Small intestine (tissue), 7 donors: ENCODE results near the gene NR2F1-AS1. TPM values are rescaled to one million over a fixed set of nuclear protein-coding genes. Genes with fewer than 3 reads are reported as not detected.

Experiments
- DNase-seq, 2 donors: peaks; one replicate each; pipeline versions ENCODE4 v3.0.0 to v3.0.0-alpha.2; 2013
- FAIRE-seq: peaks from 2 replicates; lab custom pipeline; 2012; peaks lifted over from hg19 to GRCh38; lab: Jason Lieb, UNC
- H3K27ac ChIP-seq, 3 donors: one replicate each; pipeline ENCODE4 v1.5.1; 2013; ENCODE audit warnings: low read length in 2 of 3, mild to moderate bottlenecking in 2 of 3, control low read depth in 1 of 3, inconsistent platforms in 1 of 3, low read depth in 1 of 3, moderate library complexity in 1 of 3
- H3K27me3 ChIP-seq, 3 donors: one replicate each; pipeline ENCODE4 v1.6.1; 2013; ENCODE audit warnings: low read length in 3 of 3, inconsistent platforms in 1 of 3; ENCODE audit not compliant: control insufficient read depth in 3 of 3, insufficient read depth in 3 of 3
- H3K36me3 ChIP-seq, 3 donors: one replicate each; pipeline ENCODE4 v1.6.1; 2013; ENCODE audit warnings: low read length in 3 of 3, inconsistent platforms in 1 of 3, low read depth in 1 of 3, mild to moderate bottlenecking in 1 of 3, moderate library complexity in 1 of 3; ENCODE audit not compliant: control insufficient read depth in 3 of 3, insufficient read depth in 2 of 3
- H3K4me1 ChIP-seq, 3 donors: one replicate each; pipeline ENCODE4 v1.6.1; 2013; ENCODE audit warnings: low read length in 2 of 3, inconsistent platforms in 1 of 3, low read depth in 1 of 3, mild to moderate bottlenecking in 1 of 3, moderate library complexity in 1 of 3; ENCODE audit not compliant: control insufficient read depth in 3 of 3, insufficient read depth in 2 of 3
- H3K4me3 ChIP-seq, 3 donors: one replicate each; pipeline ENCODE4 v1.5.1; 2013; ENCODE audit warnings: low read length in 3 of 3, control low read depth in 1 of 3, inconsistent platforms in 1 of 3, low read depth in 1 of 3, mild to moderate bottlenecking in 1 of 3, moderate library complexity in 1 of 3
- H3K9me3 ChIP-seq, 2 donors: one replicate each; pipeline ENCODE4 v1.6.1; 2013; ENCODE audit warnings: low read depth in 1 of 2, low read length in 1 of 2; ENCODE audit not compliant: control insufficient read depth in 2 of 2, insufficient read depth in 1 of 2
- WGBS, 3 donors: extraction: QIAGEN DNeasy Blood & Tissue Kit; methylation state at CpG; one replicate each; pipeline ENCODE4 v1.1.7; 2013; 5-methylcytosine and 5-hydroxymethylcytosine counted together
- polyA plus RNA-seq, 4 donors: library from polyadenylated mRNA; stranded (reverse) in 3 of 4; unstranded in 1 of 4; fragments of 200-250 nt in 3 of 4; fragments of 120-200 nt in 1 of 4; gene quantifications; one replicate each; pipeline versions ENCODE4 v1.2.1 to v1.2.3, GENCODE V29; 2013
- donor health status: healthy with polysubstance abuse.
- donor health status: control.
- donor health status: control.
- donor health status: Bipolar disorder and iron deficiency.
- donor health status: healthy.

NR2F1-AS1 gene
- polyA plus RNA-seq, 4 donors, result 0.89 to 7.0 (median 4.0) TPM

GRCh38 chr5:93385655-93386054 is 195.4 kb downstream of the NR2F1-AS1 start:
- DNase-seq (no peak), FAIRE-seq (no peak)
- Histone ChIP-seq H3K9me3 (no peaks in the 10 kb centered on the region), H3K4me3 (no peak overlapping the region), H3K27ac (no peak overlapping the region), H3K4me1 (no peaks in the 10 kb centered on the region), H3K36me3 (no peaks in the 10 kb centered on the region), H3K27me3 (no peaks in the 10 kb centered on the region)
- WGBS, 3 donors, result 74 to 89% (median 79%) methylated on average over 2 of the region's 2 CpGs

GRCh38 chr5:93384995-93385394 is 196.0 kb downstream of the NR2F1-AS1 start:
- WGBS, 3 donors, result 70 to 83% (median 83%) methylated on average over 3 of the region's 3 CpGs
- Histone ChIP-seq H3K9me3 (no peaks in the 10 kb centered on the region), H3K4me1 (no peaks in the 10 kb centered on the region), H3K4me3 (no peak overlapping the region), H3K27ac (no peak overlapping the region), H3K27me3 (no peaks in the 10 kb centered on the region), H3K36me3 (no peaks in the 10 kb centered on the region)
- DNase-seq, result no peak
- FAIRE-seq, result no peak

- DNase-seq (no peak), FAIRE-seq (no peak)
- Histone ChIP-seq H3K27me3 (no peaks in the 10 kb centered on the region), H3K9me3 (no peaks in the 10 kb centered on the region), H3K4me1 (no peaks in the 10 kb centered on the region), H3K4me3 (no peak overlapping the region), H3K27ac (no peak overlapping the region), H3K36me3 (no peaks in the 10 kb centered on the region)
- WGBS, 3 donors, result 69 to 78% (median 77%) methylated on average over 4 of the region's 4 CpGs
These were observed 197.0 kb downstream of the NR2F1-AS1 start for GRCh38 chr5:93384026-93384425.

- Histone ChIP-seq H3K4me3 (no peak overlapping the region), H3K4me1 (no peaks in the 10 kb centered on the region), H3K9me3 (no peaks in the 10 kb centered on the region), H3K27me3 (no peaks in the 10 kb centered on the region), H3K36me3 (no peaks in the 10 kb centered on the region), H3K27ac (no peak overlapping the region)
- no peak for FAIRE-seq
- WGBS, 3 donors, result 63 to 69% (median 68%) methylated on average over 3 of the region's 3 CpGs
- no peak for DNase-seq
These were observed 198.7 kb downstream of the NR2F1-AS1 start for GRCh38 chr5:93382188-93382825.

- no peaks in the 10 kb centered on the region for H3K36me3 ChIP-seq
- 79 to 85% (median 80%) methylated on average over 4 of the region's 4 CpGs for WGBS, 3 donors
- no peak for FAIRE-seq
- no peaks in the 10 kb centered on the region for H3K9me3 ChIP-seq
- no peaks in the 10 kb centered on the region for H3K27me3 ChIP-seq
- no peak overlapping the region for H3K27ac ChIP-seq
- no peak overlapping the region for H3K4me3 ChIP-seq
- no peaks in the 10 kb centered on the region for H3K4me1 ChIP-seq
- DNase-seq, result no peak
These were observed 200.0 kb downstream of the NR2F1-AS1 start for GRCh38 chr5:93381057-93381456.

- FAIRE-seq (no peak), DNase-seq (no peak)
- Histone ChIP-seq H3K4me3 (no peak overlapping the region), H3K4me1 (no peaks in the 10 kb centered on the region), H3K27ac (no peak overlapping the region), H3K27me3 (no peaks in the 10 kb centered on the region), H3K36me3 (no peaks in the 10 kb centered on the region), H3K9me3 (peaks cover 0 to 5% of the 10 kb centered on the region in 2 donors)
- 14 to 43% (median 27%) methylated on average over 2 of the region's 2 CpGs for WGBS, 3 donors
These were observed 202.9 kb downstream of the NR2F1-AS1 start for GRCh38 chr5:93378073-93378472.

- H3K36me3 ChIP-seq, result no peaks in the 10 kb centered on the region
- WGBS, 3 donors, result 87 to 95% (median 92%) methylated on average over 2 of the region's 2 CpGs
- FAIRE-seq (no peak), DNase-seq (no peak)
- H3K27ac ChIP-seq, result no peak overlapping the region
- peaks cover 0 to 5% of the 10 kb centered on the region in 2 donors for H3K9me3 ChIP-seq
- H3K27me3 ChIP-seq, result no peaks in the 10 kb centered on the region
- no peak overlapping the region for H3K4me3 ChIP-seq
- no peaks in the 10 kb centered on the region for H3K4me1 ChIP-seq
These were observed 209.1 kb downstream of the NR2F1-AS1 start for GRCh38 chr5:93371893-93372292.

- FAIRE-seq, result no peak
- Histone ChIP-seq H3K4me1 (no peaks in the 10 kb centered on the region), H3K27me3 (no peaks in the 10 kb centered on the region), H3K27ac (no peak overlapping the region), H3K9me3 (no peaks in the 10 kb centered on the region), H3K36me3 (no peaks in the 10 kb centered on the region), H3K4me3 (no peak overlapping the region)
- WGBS, 3 donors, result 35 to 57% (median 43%) methylated on average over 2 of the region's 2 CpGs
- DNase-seq, result no peak
These were observed 216.6 kb downstream of the NR2F1-AS1 start for GRCh38 chr5:93364378-93364777.
